DND-41 (cell line): ENCODE results near the gene REC114.

ENCODE experiments used
- CTCF ChIP-seq: IDR thresholded peaks from 2 replicates; pipeline ENCODE4 v1.5.1; 2012; ENCODE audit warnings: borderline replicate concordance, low read length, moderate library complexity, mild to moderate bottlenecking; ENCODE audit not compliant: poor library complexity, severe bottlenecking; ENCODE audit errors: extremely low read depth
- EZH2 ChIP-seq: IDR thresholded peaks from 3 replicates; pipeline ENCODE4 v1.6.1; 2012; ENCODE audit warnings: borderline replicate concordance, low read depth, mild to moderate bottlenecking, moderate library complexity, low read length, inconsistent platforms; ENCODE audit not compliant: severe bottlenecking

GRCh38 chr15:73530649-73531048 lies 87.7 kb downstream of the REC114 start:
- TF ChIP-seq CTCF (no peak), EZH2 (no peak)
